HG03442 (cell line): Measurements from ENCODE around the gene GORASP1.

Experiments used
- ATAC-seq: cut with Tn5 transposase; IDR thresholded peaks from one replicate; pipeline ENCODE4 v1.9.1; 2021; ENCODE audit warnings: mild to moderate bottlenecking, moderate library complexity; ENCODE audit not compliant: unreplicated experiment

GORASP1 gene

DNA sequence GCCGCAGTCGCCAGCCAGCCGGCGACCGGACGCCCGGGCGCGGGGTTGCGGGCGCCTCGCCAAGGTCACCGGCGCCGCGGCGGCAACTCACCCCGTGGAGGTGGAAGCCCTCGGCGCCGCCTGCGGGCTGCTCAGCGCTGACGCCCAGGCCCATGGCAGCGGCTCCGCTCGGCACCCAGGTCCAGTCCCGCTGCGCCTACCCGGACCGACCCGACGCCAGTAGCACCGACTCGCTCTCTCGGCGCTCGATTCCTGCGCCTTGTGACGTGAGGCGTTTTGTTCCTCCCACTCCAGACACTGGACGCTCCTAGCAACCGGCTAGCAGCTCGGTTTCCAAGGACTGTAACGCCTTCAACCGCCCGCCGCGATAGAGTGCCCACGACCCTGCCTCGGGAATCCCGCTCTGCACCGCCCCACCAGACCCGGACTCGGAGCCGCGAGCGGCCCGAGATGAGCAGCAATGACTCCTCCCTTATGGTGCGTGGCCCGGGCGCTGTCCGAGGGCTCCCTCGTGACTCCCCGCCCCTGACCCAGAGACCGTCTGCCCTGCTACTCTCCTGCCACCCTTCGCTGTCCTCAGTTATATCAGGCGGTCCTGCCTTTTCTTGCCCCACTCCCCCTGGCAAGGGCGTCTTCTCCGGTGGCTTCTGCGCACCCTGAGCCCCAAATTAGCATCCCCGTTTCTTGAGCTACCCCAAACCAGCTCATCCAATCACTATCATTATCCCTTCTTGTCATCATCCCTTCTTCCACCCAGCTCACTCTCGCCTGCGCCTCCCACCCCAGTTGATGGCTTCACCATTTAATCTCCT lies at the start of gene GORASP1, which contains the start of gene TTC21A:
Gene GORASP1 (minus strand): TSS at position 240 of the 812 bp plus-strand sequence. CDS start 86 bp downstream, at position 154.
Gene TTC21A (plus strand): TSS at position 293 of the 812 bp plus-strand sequence. CDS start 158 bp downstream, at position 451.
- ATAC-seq, result peak; percentile 55

DNA sequence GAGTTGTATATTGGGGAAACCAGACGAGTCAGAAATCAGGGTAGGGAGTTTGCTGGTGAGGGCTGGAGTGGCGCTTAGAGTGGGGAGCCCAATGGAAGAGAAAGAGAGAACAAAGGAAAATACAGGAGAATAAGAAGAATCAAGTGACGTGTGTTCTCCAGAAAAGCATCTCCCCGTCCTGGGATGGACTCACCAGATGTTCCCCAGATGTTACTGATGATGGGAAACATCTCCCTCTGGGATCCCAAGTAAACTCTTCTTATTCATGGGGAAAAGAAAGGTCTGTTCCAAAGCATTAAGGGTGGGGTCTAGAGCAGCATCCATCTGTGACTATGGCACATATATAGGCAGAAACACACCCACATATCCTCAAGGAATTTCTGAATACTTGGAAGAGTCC lies 49.0 kb upstream of the GORASP1 start:
- no peak for ATAC-seq

DNA sequence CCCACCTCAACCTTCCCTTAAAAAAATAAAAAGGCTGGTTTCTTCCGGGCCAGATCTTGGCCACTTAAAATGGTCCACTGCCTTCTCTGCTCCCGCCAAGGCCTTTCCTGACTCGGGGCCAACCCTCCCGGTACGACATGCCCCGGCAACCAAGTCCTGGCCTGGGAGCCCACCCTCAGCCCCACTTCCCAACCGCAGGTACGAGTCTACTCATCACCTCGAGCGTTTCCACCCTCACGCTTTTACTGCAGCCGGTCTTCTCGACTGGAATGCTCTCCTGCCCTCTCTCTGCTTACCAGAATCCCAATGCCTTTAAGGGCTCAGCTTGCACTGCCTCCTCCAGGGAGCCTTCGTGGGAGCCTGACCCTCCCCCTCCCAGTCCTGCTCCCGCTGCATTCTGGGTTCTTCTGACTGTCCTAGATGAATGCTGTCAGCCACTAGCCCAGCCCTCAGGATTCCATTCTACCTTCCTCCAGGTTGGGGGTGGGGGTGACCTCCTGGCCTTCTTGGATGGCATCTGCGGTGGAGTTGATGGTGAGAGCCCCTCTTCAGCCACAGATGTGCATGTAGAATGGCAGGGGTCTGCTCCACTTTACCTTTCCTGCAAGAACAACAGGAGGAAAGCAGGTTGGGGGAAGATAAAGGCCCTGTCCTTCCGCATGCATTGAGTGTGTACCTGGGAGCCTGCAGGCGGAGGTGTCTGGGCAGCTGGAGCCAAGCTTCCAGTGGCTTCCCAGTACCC lies 47.0 kb upstream of the GORASP1 start:
- ATAC-seq, result no peak

DNA sequence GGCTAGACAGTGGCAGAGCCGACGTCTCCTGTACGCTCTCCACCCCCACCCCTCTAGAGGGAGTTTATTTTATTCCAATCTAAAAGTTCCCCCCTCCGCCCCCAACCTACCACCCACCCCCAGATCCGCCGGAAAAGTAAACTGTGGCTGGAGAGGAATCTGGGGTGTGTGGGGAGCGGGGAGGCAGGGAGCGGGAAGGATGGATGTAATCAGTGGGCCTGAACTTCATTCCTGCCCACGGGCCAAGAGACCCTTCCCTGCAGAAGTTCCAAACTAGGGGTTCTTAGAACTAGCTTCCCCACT lies 46.5 kb upstream of the GORASP1 start:
- no peak for ATAC-seq

DNA sequence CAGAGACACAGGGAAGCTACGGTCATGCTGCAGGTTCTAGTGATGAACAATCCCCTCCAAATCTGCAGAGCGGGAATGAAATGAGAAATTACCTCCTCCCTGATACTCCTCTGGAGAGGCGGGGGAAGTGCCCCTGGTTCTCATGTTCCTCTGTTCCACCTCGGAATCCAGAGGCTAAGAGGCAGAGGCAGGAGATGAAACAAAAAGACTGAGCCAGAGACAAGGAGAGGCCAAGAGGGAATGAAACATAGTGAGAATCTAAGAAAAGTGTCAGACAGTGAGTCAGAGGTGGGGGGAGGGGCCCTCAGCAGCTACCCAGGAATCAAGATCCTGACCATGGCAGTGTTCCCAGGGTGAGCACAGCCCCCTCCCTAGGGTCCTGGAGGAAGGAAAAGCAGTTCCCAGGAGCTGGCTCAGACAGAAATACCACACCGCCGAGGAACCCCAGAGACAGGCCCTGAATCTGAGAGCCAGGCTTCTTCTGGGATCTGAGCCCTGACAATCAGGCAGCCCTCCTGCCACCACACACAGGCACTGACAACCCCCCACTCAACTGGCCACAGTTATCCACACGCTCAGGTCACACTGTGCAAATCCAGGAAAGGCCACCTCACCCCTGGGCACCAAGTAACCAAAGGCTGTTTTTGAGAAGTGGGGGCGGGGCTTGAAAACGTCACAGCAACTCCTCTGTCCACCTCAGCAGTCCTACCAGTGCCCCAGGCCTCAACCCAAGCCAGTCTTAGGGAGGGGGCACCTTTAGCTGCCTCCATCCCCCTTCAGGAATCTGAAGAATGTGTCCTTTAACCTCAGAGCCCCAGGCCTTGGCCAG lies 43.6 kb upstream of the GORASP1 start:
- no peak for ATAC-seq

DNA sequence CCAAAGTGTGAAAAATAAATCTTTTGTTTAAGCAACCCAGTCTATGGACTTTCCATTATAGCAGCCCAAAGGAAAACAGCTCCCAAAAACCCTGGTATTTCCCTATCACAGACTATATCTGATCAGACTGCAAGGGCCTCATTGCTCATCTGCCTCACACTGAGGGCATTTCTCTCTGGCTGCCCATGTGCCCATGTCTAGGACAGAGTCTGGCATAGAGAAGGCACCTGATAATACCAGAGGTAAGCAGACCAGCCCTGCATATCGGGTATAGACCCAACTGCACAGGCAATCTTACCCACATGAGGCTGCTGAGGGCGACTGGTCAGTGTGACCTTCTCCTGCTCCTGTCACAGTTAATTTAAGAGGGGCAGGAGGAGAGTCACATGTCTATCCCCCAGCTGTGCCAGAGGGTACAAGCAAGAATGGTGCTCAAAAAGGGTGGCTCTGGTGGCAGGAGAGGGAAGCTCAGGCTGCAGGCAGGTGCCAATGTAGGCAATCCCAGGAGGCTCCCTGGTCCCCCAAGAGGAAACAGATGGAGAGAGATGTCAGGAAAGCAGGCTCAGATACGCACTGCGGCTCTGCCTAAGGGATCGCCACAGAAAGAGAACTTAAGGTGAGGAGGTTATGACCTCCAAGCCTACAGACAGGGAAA lies 42.8 kb upstream of the GORASP1 start:
- ATAC-seq, result no peak

DNA sequence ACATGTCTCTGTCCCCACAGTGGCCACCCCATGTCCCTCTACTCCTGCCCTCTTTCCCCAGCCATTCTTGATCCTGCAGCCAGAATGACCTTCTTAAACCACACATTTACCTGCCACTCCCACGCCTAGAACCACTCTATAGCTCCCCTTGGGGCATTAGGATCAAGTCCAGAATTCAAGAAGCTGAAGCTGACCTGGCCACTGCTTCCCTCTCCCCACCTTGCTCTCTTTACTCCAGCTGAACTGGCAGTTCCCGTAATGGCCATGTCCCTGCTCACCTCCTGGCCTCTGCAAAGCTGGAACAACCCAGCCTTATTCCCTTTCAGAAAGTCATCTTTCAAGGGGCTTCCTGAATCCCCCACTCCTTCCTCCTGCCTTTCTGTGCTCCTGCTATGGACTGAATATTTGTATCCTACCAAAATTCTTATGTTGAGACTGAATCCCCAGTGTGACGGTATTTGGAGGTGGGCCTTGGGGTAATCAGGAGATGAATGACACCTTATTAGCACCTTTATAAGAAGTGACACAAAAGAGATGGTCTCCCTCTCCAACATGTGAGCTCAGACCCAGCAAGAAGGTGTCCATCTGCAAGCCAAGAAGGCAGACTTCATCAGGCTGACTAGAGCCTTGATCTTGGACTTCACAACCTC lies 42.2 kb upstream of the GORASP1 start:
- ATAC-seq, result no peak

DNA sequence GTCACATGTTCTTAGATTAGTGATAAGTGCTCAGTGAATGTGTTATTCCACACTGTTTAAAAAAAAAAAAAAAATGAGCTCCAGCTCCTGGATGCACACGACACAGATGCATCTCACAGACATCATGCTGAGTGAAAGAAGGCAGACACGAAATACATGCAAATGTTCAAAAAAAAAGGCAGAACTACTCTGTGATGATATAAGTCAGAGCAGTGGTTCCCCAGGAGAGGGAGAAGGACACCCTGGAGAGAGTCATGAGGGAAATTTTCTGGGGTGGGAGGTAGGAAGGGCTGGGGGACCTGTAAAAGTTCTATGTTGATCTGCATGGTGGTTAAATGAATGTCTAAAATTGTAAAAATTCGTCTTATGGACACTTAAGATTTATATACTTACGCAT lies 41.6 kb upstream of the GORASP1 start:
- no peak for ATAC-seq

DNA sequence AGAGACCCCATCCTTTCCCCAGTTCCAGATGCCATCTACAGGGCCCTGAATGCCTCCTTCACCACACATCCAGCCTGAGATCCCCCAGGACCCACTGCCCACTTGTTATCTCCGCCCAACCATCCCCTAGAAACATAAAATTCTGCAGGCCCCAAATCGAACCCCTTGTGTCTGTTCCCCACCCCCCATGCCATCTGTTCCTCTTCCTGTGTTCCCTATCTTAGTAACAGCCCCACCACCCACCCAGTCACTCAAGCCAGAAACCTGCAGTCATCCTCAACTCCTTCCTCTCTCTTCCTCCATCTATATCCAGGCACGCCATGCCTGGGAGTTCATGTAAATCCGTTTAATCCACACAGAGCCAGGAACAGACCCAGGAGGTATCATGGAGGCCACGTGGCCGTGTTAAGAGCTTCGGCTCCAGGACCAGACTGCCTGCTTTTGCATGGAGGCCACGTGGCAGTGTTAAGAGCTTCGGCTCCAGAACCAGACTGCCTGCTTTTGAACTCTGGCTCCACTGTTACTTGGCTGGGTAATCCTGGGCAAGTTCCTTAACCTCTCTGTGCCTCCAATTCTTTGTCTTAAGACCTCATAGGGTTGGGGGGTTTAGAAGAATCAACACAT lies 41.1 kb upstream of the GORASP1 start:
- no peak for ATAC-seq

DNA sequence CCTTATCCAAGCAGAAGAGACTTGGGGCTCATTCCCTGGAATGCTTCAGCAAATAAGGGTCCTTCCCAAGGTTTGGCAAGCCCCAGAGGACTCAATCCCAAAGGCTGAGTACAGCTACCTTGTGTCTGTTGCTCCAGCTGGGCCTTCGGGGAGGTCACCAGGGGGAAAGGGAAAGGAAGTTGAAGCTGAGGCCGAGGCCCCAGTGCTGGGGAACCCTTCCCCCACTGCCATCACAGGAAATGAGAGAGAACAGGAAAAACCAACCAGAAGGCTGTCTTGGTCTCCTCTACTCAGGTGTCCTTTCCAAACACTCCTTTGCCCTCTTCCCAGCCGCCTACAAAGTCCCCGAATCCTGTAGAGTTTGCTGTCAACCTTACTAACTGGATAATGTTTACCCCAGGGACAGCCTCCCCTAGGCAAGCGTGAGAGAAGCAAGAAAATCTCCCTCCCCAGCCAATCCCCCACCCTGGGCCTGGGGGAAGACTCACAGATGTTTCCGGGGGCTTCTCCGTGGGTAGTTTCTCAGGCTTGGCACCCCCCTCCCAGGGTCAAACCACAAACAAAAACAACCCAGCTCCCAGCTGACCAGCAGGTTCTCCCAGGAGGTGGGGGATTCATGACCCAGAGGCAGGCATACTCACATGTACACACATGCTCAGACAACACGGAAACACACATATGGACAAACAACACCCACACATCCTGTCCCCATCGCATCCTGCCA lies 40.4 kb upstream of the GORASP1 start:
- peak; percentile 16 for ATAC-seq

DNA sequence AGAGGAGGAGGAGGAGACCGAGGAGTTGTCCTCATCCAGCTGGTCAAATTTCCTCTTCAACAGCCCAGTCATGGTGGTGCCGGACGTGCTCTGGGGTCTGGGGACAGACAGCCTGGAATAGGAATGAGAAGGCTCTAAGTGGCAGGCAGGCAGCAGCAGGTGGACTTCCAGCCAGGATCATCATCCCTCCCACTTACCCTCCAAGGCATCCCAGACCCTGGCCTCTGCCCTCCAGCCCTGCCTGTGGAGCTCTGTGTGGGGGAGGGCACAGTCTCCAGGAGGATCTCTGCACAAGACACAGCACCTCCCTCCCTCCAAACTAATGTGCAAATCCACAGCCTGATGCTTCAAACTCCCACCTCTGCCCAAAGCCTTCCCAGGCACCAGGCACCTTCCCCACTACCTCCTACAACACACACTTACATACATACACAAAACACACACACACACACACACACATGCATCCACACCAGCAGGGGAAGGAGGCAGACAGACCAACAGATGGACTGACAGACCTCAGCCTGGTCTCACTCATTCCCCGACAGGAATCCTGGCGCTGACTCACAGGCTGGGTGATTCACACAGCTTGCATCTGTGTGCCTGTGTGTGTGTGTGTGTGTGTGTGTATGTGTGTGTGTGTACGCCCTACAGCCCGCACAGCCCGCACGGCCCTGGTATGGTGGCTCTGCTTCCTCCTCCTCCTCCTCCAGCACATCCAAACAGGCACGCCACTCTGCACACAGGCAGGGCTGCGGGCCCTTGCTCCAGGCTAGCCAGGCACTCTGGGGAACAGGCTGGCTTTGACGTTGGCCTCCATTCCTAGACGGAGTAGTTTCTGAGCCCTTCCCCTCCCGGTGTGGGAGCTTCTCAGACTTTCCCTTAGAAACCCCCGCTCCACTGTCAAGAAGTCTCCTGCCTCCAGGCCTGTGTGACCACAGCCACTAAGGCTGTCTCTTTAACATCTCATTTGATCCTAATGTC lies 39.5 kb upstream of the GORASP1 start:
- ATAC-seq, result no peak

DNA sequence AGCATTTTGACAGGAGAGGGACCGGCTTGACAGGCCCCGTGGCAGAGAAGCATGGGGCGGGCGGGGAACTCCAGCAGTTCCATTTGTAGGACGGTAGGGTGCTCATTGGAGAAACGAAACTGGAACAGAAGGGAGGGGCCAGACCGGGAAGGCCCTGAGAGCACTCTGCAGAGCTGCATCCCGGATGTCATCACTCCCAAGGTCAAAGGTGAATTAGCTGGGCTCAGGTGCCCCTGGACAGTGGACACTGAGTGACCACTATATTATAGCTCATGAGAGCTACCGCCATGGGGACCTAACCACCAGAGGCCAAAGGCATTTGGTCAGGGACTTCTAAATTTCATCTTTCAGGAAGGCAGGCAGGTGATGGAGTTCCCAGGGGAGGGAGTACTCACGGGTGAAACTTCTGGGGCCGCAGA lies 38.7 kb upstream of the GORASP1 start:
- no peak for ATAC-seq

DNA sequence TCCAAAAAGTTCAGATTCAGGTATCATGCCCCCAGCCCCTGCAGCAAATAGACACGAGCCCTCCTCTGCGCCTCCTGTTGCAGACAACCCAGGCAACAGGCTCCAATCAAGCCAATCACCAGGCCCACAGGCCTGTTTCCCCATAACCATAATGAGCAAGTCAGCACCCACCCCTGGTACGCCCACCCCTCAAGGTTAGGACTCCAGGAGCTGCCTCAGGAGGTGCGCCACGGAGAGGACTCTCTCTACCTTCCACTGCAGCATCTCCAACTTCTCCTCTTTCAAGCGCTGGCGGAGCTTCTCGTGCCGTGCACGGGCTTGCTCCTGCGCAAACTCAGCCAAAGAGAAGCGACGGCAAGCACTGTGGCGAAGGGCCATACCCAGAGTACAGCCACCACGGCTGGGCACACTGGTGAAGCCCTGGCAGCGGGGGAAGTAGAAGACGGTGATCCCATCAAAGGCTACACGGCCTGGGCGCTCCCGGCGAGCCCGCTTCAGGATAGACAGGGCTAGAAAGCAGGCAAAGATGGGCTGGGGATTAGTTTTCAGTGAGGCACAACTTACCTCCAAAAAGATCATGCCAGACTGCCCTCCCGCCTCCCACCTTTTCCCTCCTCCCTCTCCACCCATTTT lies 37.4 kb upstream of the GORASP1 start:
- ATAC-seq, result no peak

DNA sequence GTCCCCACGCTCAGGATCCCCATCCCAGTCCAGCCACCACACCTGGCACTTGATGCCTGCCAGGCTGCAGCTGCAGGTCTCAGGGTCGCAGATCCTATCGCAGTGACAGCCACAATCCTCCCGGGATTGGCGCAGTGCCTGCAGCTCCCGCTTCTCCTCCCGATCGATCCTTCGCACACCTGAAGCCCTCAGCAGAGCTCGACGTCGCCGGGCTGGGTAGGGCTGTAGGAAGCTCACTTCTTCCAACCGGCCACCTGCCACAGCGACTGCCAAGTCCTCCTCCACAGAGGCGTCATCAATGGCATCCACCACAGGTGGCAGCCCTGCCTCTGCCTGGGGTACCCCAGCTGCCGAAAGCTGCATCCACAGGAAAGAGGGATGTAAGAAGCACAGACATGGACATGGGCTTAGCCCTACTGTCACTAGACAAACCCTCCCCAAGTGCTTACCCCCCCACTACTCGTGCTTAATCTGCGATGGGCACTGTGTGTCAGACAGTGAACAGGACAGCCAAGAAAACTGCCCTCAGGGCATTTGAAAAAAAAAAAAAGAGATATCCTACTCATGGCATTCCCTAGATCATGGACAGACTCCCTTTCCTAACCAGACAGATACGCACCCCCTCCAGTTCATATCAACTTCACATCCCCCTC lies 36.8 kb upstream of the GORASP1 start:
- ATAC-seq, result no peak

DNA sequence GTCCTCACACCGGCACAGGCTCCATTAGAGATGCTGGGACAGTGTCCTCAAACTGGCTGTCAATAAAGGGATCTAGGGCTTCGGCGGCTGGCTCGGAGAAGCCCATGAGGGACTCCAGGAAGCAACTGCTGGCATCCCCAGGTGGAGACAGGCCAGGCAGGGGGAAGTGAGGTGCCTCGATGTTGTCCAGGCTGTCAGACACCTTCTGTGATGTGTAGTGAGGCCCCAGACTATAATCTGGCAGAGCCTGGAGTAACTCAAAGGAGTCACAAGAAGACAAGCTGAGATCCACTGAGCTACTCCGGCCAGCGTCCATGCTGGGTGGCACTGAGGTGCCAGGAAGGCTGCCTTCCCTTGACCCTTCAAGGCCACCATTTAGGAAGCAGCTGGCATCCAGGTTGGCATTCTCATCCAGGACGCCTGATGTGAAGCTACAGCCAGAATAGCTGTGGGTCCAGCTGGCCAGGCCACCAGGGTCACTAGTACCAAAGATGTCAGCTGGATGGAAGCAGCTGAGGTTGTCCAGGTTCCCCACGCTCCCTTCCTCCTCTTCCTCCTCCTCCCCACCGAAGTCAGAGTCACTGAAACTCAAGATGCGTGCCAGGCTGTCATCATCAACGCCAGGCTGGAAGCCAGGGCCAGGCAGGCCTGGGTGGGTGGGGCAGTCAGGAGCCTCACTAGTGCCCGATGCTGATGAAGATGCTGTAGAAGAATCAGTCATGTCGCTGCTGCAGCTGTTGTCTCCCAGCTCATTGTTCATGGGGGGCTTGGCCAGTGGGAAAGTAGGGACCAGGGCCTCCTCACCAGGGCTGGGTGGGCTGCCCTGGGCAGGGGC lies 35.8 kb upstream of the GORASP1 start:
- no peak for ATAC-seq

DNA sequence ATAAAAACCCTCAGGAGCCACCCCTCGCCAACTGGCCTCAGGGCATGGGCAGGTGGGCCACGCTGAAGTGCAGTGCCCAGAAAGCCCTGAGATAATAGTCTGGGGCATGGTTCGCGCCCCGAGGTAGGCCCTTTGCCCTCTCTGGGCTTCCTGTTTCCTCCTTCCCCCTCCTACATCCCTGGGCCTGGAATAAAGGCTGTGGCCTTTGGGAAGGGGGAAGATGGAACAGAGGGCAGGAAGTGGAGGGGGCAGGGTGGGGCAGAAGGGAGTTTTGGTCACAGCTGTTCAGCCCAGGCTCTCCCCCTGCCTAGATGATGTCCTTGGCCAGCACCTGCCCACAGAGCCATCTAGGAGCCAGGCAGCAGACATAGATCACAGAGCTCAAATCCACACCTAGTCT lies 34.6 kb upstream of the GORASP1 start:
- no peak for ATAC-seq
